Stimulated activated CD8-positive, alpha-beta memory T cell treated with anti-CD3 and anti-CD28 coated beads, Interleukin-4, amount 100 ng/mL, for 4 hours (primary cell): ENCODE measurements around the gene DAAM1.

Experiments
- DNase-seq, 2 donors: peaks; one replicate each; pipeline ENCODE4 v3.0.0-alpha.2; 2020; ENCODE audit warnings: low read depth in 2 of 2, low spot score in 1 of 2

Gene DAAM1

GRCh38 chr14:59254146-59254910, 65.9 kb downstream of the DAAM1 start:
- DNase-seq, result no peak

- DNase-seq, result no peak
These were observed 66.6 kb downstream of the DAAM1 start for GRCh38 chr14:59254911-59255545.

- no peak for DNase-seq
These were observed 67.9 kb downstream of the DAAM1 start for GRCh38 chr14:59256331-59256730.

GRCh38 chr14:59261334-59261733, 72.9 kb downstream of the DAAM1 start:
- DNase-seq, result no peak

- DNase-seq, result no peak
These were observed 74.4 kb downstream of the DAAM1 start for GRCh38 chr14:59262717-59263454.

DNA sequence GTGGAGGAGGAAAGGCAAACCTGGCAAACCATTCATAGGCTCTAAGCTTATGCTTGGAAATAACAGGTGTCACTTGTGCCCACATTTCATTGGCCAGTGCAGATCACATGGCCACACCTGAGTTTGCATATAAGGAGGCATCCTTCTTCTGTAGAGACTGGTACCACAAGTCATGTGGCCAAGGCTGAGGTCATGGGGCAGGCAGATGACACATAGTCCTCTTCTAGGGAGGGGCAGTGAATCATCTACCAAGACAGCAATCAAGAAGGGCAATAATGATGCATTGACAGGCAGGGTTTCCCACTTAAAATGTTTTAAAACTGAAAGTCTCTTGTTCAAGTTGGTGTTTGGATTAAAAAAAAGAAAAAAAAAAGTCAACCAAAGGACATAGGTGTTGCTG, 77.3 kb downstream of the DAAM1 start:
- DNase-seq, result no peak

GRCh38 chr14:59267046-59267445, 78.6 kb downstream of the DAAM1 start:
- no peak for DNase-seq

- DNase-seq, result no peak
These were observed 79.5 kb downstream of the DAAM1 start for GRCh38 chr14:59268011-59268410.

- DNase-seq, result no peak
These were observed 80.4 kb downstream of the DAAM1 start for GRCh38 chr14:59268858-59269257.

- DNase-seq, result no peak
These were observed 81.0 kb downstream of the DAAM1 start for GRCh38 chr14:59269466-59269865.

DNA sequence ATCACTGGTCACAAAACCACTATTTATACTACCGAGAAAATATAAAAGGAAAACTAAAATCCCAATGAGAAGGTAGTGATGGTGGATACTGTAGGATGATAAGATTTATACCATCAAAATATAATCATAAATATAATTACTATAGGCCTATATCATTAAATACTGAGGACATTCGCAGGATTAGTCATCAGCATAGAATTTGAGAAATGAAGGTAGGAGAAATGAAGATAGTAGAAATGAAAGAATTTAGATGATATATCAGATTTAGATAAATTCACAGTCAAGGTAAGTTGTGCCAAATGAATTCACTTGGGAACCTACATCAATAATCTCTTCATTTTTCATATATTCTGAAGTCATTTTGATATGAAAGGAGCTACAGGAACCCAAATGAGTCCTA, 82.8 kb downstream of the DAAM1 start:
- no peak for DNase-seq

DNA sequence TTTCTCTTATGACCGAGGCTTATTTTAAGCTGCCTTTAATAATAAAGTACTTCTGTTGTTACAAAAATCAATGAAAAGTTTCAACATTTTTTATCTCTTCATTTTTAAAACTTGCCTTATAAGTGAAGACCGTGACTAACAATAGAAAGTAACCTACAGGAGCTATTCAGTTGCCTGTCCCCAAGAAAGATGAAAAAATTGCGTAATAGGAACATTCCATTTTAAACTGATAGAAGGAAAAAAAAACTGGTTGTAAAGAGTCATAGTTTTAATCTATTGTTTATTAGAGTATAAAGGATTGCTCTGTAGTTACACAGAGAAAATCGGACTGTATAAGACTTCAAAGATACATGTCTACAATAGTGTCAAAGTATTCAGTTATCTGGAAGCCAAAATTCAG, 83.3 kb downstream of the DAAM1 start:
- DNase-seq, result no peak

GRCh38 chr14:59272633-59273032, 84.2 kb downstream of the DAAM1 start:
- DNase-seq, result no peak

GRCh38 chr14:59273737-59274136, 85.3 kb downstream of the DAAM1 start:
- no peak for DNase-seq

DNA sequence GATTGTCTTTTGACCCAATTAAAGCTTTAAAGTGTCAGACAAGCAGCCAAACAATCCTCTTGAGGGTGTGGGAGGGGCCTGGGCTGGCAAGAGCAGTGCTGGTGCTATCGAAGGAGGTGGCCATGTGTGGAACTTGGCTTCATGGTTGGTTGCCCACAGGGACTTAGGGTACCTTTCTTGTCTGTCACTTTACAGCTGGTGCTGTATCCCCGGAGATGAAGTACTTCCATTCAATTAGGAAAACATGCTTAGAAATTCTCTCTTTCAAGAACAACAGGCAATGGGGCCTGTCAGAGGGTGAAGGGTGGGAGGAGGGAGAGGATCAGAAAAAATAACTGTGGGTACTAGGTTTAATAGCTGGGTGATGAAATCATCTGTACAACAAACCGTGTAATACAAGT, 86.5 kb downstream of the DAAM1 start:
- DNase-seq, result no peak

DNA sequence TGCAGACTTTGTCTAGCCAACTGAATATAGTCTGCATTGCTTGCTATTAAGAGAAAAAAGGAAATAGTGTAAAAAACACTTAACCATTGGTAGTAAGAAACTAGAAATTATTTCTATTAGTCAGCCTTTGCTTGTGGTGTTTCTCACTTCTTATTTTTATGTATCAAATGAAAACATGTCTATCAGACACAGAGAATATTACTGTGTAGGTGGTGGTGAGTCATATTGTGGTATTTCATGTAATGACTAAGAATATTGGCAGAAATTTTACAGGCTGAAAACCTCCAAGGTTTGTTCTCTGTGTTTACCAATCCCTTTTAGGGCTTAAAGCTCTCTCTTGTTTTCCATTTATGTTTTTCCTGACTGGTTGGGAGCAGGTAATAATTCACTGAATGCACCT, 87.2 kb downstream of the DAAM1 start:
- DNase-seq, result no peak

DNA sequence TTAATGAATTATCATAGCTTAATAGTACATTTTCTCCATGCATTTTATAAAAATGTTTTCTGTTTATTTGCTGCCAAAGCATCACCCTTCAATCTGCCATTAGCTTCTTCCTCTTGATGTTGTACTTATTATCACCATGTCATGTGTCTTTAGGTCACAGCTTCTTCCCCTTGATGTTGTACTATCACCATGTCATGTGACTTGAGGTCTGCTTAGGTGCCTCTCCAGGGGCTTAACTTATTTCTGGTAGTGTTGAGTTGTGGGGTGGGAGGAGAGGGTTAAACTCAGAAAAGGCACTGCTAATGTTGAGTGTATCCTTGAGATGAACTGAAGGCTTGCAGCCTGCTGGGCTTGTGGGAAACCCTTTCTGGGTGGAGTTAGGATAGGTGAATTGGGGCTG, 87.8 kb downstream of the DAAM1 start:
- DNase-seq, result no peak

DNA sequence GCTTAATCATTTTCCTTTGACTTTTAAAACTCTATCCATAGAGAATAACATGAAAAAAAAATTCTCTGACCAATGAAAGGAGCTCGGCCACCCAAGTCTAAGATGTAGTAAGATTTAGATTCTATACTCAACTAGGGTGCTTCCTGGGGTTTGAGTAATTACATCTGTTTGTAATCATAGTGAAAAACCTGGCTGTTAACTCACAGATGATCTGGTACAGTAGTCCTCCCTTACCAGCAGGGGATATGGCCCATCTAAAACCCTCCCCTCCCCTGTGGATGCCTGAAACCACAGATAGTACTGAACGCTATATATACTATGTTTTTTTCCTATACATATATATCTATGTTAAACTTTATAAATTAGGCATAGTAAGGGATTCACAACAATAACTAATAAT, 89.2 kb downstream of the DAAM1 start:
- no peak for DNase-seq

- DNase-seq, result no peak
These were observed 89.6 kb downstream of the DAAM1 start for GRCh38 chr14:59278111-59278510.

GRCh38 chr14:59280961-59281360, 92.5 kb downstream of the DAAM1 start:
- no peak for DNase-seq

DNA sequence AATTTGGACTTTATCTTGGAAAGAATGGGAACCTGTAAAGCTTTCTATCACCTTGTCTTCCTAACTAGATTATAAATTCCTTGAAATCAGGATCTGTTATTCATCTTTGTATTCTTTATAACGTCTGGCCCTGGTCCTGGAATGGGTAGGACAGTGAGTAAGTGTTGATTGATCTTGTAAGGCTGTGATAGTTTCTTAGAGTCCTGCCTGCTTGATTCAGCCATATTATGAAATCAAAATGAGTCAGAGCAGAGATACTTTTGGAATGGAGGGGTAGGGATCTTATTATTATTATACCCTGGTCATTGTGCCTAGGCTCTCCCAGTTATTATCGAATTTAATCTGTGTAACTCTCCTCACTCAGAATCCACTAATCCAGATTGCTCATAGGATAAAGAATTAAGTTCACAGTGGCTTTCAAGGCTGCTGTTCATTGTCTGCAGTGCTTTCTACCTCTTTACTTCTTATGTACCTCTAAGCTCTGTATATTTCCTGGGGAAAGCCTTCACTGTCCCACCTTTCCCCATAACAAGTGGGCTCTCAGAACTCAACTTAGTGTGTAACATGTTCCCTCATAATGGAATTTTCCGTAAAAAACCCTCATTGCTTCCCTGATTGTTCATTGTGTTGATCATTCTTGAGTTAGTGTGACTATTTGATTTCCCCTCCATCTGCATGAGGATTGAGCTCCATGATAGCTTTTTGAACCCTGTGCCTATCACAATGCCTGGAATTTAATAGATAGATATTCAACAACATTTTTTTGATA, 93.3 kb downstream of the DAAM1 start:
- no peak for DNase-seq

DNA sequence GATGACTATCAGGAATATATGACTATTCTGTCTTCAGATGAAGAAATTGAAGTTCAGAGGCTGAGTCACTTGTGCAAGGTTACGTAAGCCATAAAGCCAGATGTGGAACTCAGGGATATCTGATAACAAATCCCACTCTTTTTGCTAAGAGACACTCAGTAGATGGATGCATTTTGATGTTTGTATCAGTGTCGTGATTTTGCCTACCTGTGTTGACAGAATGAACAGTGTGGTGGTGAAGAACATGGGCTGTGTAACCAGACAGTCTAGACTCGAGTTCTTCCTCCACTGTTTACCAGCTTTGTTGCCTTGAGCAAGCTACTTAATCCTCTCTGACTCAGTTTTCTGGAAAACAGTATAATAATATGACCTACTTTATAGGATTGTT, 93.9 kb downstream of the DAAM1 start:
- no peak for DNase-seq
